DOHH2 (cell line): ENCODE data around the gene C4B.
"Not testable (repeated sequence)": the region's sequence is repeated elsewhere in the genome, so short reads cannot be mapped to it uniquely, and the experiment has no call there.

Experiments used
- CTCF ChIP-seq: fragments of 200-600 bp; sonication (generic); IDR thresholded peaks from one replicate; pipeline ENCODE4 v1.5.1; 2014; ENCODE audit warnings: antibody characterized with exemption, mild to moderate bottlenecking, low read depth, low read length; ENCODE audit not compliant: poor library complexity, severe bottlenecking
- EZH2phosphoT487 ChIP-seq: fragments of 200-600 bp; sonication (generic); IDR thresholded peaks from 2 replicates; pipeline ENCODE4 v1.6.1; 2017; ENCODE audit warnings: borderline replicate concordance, mild to moderate bottlenecking, antibody characterized with exemption, low read length, moderate library complexity, mixed read lengths

- not testable (repeated sequence) for TF ChIP-seq CTCF, EZH2phosphoT487
Measured at GRCh38 chr6:32013738-32014137, 857 bp upstream of the C4B start.
